ENCODE results near the gene NOTCH1. TPM values are rescaled to one million over a fixed set of nuclear protein-coding genes. Genes with fewer than 3 reads are reported as not detected.
A peak's percentile ranks its signal among the peaks of the same experiment; 100 is the strongest.

NOTCH1 gene
- total and polyA plus RNA-seq, 8 donors: 1.4 to 338 (median 19.1) TPM

GRCh38 chr9:136489731-136490130, 56.1 kb downstream of the NOTCH1 start:
- H3K4me1 ChIP-seq: peaks cover 4 to 40% (median 20%) of the 10 kb centered on the region in 4 donors
- peaks cover 0 to 5% (median 0%) of the 10 kb centered on the region in 3 donors for H3K27me3 ChIP-seq
- TF ChIP-seq POLR2A (IDR thresholded peaks at IDR 0.05) (no peak), EP300 (IDR thresholded peaks at IDR 0.05) (no peak), CTCF (IDR thresholded peaks at IDR 0.05) (no peak), POLR2AphosphoS5 (IDR thresholded peaks at IDR 0.05) (no peak)
- DNase-seq: no peak
- H3K4me3 ChIP-seq: no peak overlapping the region
- intact Hi-C loops (cut with DNase I; ENCODE audit: low total_unique reads): no loop called here
- H3K36me3 ChIP-seq: peaks cover 0 to 4% (median 1%) of the 10 kb centered on the region in 4 donors
- WGBS, 5 donors: 79 to 88% (median 81%) methylated on average over 16 to 17 of the region's 17 CpGs
- no peak overlapping the region for H3K27ac ChIP-seq
- no peaks in the 10 kb centered on the region for H3K9me3 ChIP-seq

- intact Hi-C loops (cut with DNase I; ENCODE audit: low total_unique reads): no loop called here
- 18 to 27% (median 23%) methylated on average over 12 to 22 of the region's 22 CpGs for WGBS, 5 donors
These were observed 57.3 kb downstream of the NOTCH1 start for GRCh38 chr9:136488247-136489214.

GRCh38 chr9:136487672-136488071, 58.2 kb downstream of the NOTCH1 start:
- WGBS, 5 donors: 84 to 94% (median 91%) methylated on average over 7 of the region's 7 CpGs
- TF ChIP-seq CTCF (IDR thresholded peaks at IDR 0.05) (no peak), POLR2A (IDR thresholded peaks at IDR 0.05) (no peak), EP300 (IDR thresholded peaks at IDR 0.05) (no peak), POLR2AphosphoS5 (IDR thresholded peaks at IDR 0.05) (no peak)
- Histone ChIP-seq H3K27ac (no peak overlapping the region), H3K27me3 (peaks cover 0 to 5% (median 0%) of the 10 kb centered on the region in 3 donors), H3K9me3 (no peaks in the 10 kb centered on the region), H3K4me3 (no peak overlapping the region), H3K36me3 (no peaks in the 10 kb centered on the region), H3K4me1 (peaks cover 13 to 34% (median 31%) of the 10 kb centered on the region in 4 donors)
- intact Hi-C loops (cut with DNase I; ENCODE audit: low total_unique reads): loop anchor here (2.0 kb wide), 1 partner anchor 143 kb away; no protein-coding TSS in a partner anchor
- no peak for DNase-seq

More at GRCh38 chr9:136488247-136489214, 57.3 kb downstream of the NOTCH1 start:
- peaks cover 0 to 5% (median 0%) of the 10 kb centered on the region in 3 donors for H3K27me3 ChIP-seq
- TF ChIP-seq POLR2A (IDR thresholded peaks at IDR 0.05) (no peak), CTCF (IDR thresholded peaks at IDR 0.05) (peak in 6 of 7 experiments; percentile 79 to 99 (median 98)), POLR2AphosphoS5 (IDR thresholded peaks at IDR 0.05) (peak in 1 of 3 donors; percentile 10)
- DNase-seq: peak; percentile 87
- peaks cover 13 to 40% (median 31%) of the 10 kb centered on the region in 4 donors for H3K4me1 ChIP-seq
- no peaks in the 10 kb centered on the region for H3K36me3 ChIP-seq
- no peaks in the 10 kb centered on the region for H3K9me3 ChIP-seq
- H3K27ac ChIP-seq: no peak overlapping the region
- no peak overlapping the region for H3K4me3 ChIP-seq

- Histone ChIP-seq H3K27ac (no peak overlapping the region), H3K4me1 (peaks cover 14 to 36% (median 33%) of the 10 kb centered on the region in 4 donors), H3K4me3 (no peak overlapping the region), H3K36me3 (no peaks in the 10 kb centered on the region), H3K9me3 (no peaks in the 10 kb centered on the region), H3K27me3 (peaks cover 0 to 5% (median 0%) of the 10 kb centered on the region in 3 donors)
- 84 to 96% (median 92%) methylated on average over 15 to 18 of the region's 18 CpGs for WGBS, 5 donors
- intact Hi-C loops (cut with DNase I; ENCODE audit: low total_unique reads): loop anchor here (2.0 kb wide), 1 partner anchor 144 kb away; no protein-coding TSS in a partner anchor
- no peak for DNase-seq
- TF ChIP-seq POLR2AphosphoS5 (IDR thresholded peaks at IDR 0.05) (no peak), POLR2A (IDR thresholded peaks at IDR 0.05) (no peak), CTCF (IDR thresholded peaks at IDR 0.05) (no peak), EP300 (IDR thresholded peaks at IDR 0.05) (no peak)
These were observed 58.8 kb downstream of the NOTCH1 start for GRCh38 chr9:136486823-136487620.
